K562 (cell line): ENCODE data around the gene SLC26A8. TPM values are rescaled to one million over a fixed set of nuclear protein-coding genes. Genes with fewer than 3 reads are reported as not detected.
A peak's percentile ranks its signal among the peaks of the same experiment; 100 is the strongest.

Source experiments
- ARID2 ChIP-seq: fragments of 450-650 bp; IDR thresholded peaks from 2 replicates; pipeline ENCODE4 v1.6.1; 2017; ENCODE audit warnings: antibody characterized with exemption, mild to moderate bottlenecking
- ATF7 ChIP-seq: fragments of 450-650 bp; IDR thresholded peaks from 2 replicates; pipeline ENCODE4 v1.7.1; 2014; ENCODE audit warnings: mild to moderate bottlenecking, moderate library complexity
- BMI1 ChIP-seq: fragments of 150-350 bp; IDR thresholded peaks from 2 replicates; pipeline ENCODE4 v1.6.1; 2014; ENCODE audit warnings: low read length
- CBX3 ChIP-seq, 2 experiments: IDR thresholded peaks; 1 replicate in 1 of 2; 2 replicates in 1 of 2; pipeline ENCODE4 v1.6.1; 2012; ENCODE audit warnings: inconsistent platforms in 2 of 2, low read length in 2 of 2, borderline replicate concordance in 1 of 2, control low read depth in 1 of 2
- ELF4 ChIP-seq: fragments of 450-650 bp; formaldehyde crosslinking; IDR thresholded peaks from 2 replicates; pipeline ENCODE4 v1.4.0; 2022; ENCODE audit warnings: missing genetic modification characterization
- GABPB1 ChIP-seq: sonication (generic); formaldehyde crosslinking; IDR thresholded peaks from 2 replicates; pipeline ENCODE4 v1.8.0; 2022; ENCODE audit warnings: mild to moderate bottlenecking, missing genetic modification reagents
- HMGXB4 ChIP-seq: sonication (generic); formaldehyde crosslinking; IDR thresholded peaks from 2 replicates; pipeline ENCODE4 v1.8.1; 2023; ENCODE audit warnings: mild to moderate bottlenecking, missing genetic modification reagents
- KDM4B ChIP-seq, 2 experiments: fragments of 450-650 bp in 1 of 2; sonication (generic) in 1 of 2; IDR thresholded peaks; 2 replicates each; pipeline ENCODE4 v1.6.1; 2016 to 2017; ENCODE audit warnings: borderline replicate concordance in 2 of 2, antibody characterized with exemption in 1 of 2, low read depth in 1 of 2, mild to moderate bottlenecking in 1 of 2
- KHSRP ChIP-seq: fragments of 450-650 bp; IDR thresholded peaks from 2 replicates; pipeline ENCODE4 v1.6.1; 2017
- MAZ ChIP-seq, 2 experiments: fragments of 450-650 bp in 1 of 2; sonication (generic) in 1 of 2; formaldehyde crosslinking; IDR thresholded peaks in 1 of 2; conservative IDR thresholded peaks in 1 of 2; 2 replicates each; pipeline versions ENCODE4 v1.4.0 to v1.5.0; 2020; ENCODE audit warnings: mild to moderate bottlenecking in 1 of 2, missing genetic modification reagents in 1 of 2
- MXD1 ChIP-seq: fragments of 250-450 bp; sonication (Bioruptor Pico); IDR thresholded peaks from 2 replicates; pipeline ENCODE4 v1.8.0; 2021; ENCODE audit warnings: borderline replicate concordance, mild to moderate bottlenecking, moderate library complexity; ENCODE audit not compliant: poor library complexity, severe bottlenecking
- RB1 ChIP-seq: fragments of 450-650 bp; IDR thresholded peaks from 2 replicates; pipeline ENCODE4 v1.6.1; 2017; ENCODE audit warnings: low read depth, mild to moderate bottlenecking
- RNF2 ChIP-seq: sonication (generic); IDR thresholded peaks from 2 replicates; pipeline ENCODE4 v1.6.1; 2016
- SRSF1 ChIP-seq: fragments of 200-400 bp; formaldehyde crosslinking; IDR thresholded peaks from 2 replicates; pipeline ENCODE4 v1.6.1; 2017; ENCODE audit warnings: mild to moderate bottlenecking, low read depth, low read length, moderate library complexity
- STAT5B ChIP-seq: fragments of 250-450 bp; sonication (Bioruptor Pico); IDR thresholded peaks from 2 replicates; pipeline ENCODE4 v1.8.0; 2021; ENCODE audit warnings: mild to moderate bottlenecking, inconsistent platforms
- TBL1XR1 ChIP-seq, 2 experiments: IDR thresholded peaks; 2 replicates each; pipeline ENCODE4 v1.6.1; 2012; ENCODE audit warnings: improper control_type of control experiment in 2 of 2, low read length in 2 of 2, mild to moderate bottlenecking in 1 of 2
- ZNF766 ChIP-seq: fragments of 200-800 bp; sonication (Bioruptor generic); conservative IDR thresholded peaks from 2 replicates; pipeline ENCODE4 v1.6.1; 2016; ENCODE audit warnings: missing genetic modification characterization, missing compliant biosample characterization
- polyA plus RNA-seq, 8 experiments: library from polyadenylated mRNA; depleted of rRNA in 4 of 8; stranded (reverse) in 5 of 8; unstranded in 3 of 8; fragments of >200 nt; fragmentation: Nextera tagmentation in 2 of 8; fragmentation: Illumina TruSeq in 1 of 8; extraction: Ambion mirVana in 2 of 8; extraction: Trizol in 1 of 8; gene quantifications; 2 replicates each; pipeline versions ENCODE4 v1.2.1 to v1.2.3, GENCODE V29; 2011 to 2014; ENCODE audit warnings: inconsistent platforms in 1 of 8, missing spikeins in 1 of 8
- total RNA-seq, 7 experiments: library from RNA; depleted of rRNA in 6 of 7; stranded (reverse); fragments of >200 nt in 6 of 7; fragmentation: Illumina TruSeq in 2 of 7; extraction: Trizol in 2 of 7; gene quantifications; 2 replicates each; pipeline versions ENCODE4 v1.2.1 to v1.2.3, GENCODE V29; 2011 to 2021; ENCODE audit warnings: low replicate concordance in 1 of 7
- TF ChIP-seq, protein P1 (sequence below): fragments of 450-650 bp; IDR thresholded peaks from one replicate; pipeline ENCODE4 v1.6.1; 2018; ENCODE audit warnings: mild to moderate bottlenecking, moderate library complexity; ENCODE audit not compliant: partially characterized antibody
- TF ChIP-seq, protein P2 (sequence below): fragments of 450-650 bp; formaldehyde crosslinking; conservative IDR thresholded peaks from 2 replicates; pipeline ENCODE4 v1.4.0; 2022; ENCODE audit warnings: mild to moderate bottlenecking, missing genetic modification characterization

Gene SLC26A8
- total and polyA plus RNA-seq, 9 of the 15 experiments (the other 6 are each of a cell fraction or from before 2014, with no cell fraction given), result not detected

GRCh38 chr6:35919827-35920751, 104.4 kb downstream of the SLC26A8 start (continued):
- 0 out of 4 replicates have a peak, but pooled peaks of 1 of the 2 experiments have one; percentile 16 for TF ChIP-seq KDM4B (IDR thresholded peaks at IDR 0.05; ENCODE audit: borderline replicate concordance in 2 of 2, low read depth in 1 of 2)
- no peak for TF ChIP-seq ZNF766 (CRISPR knock-in tag)
- no peak for TF ChIP-seq ARID2
- TF ChIP-seq RB1, result 0 out of 2 replicates have a peak, but pooled peaks have one; percentile 6
- 0 out of 3 replicates have a peak, but pooled peaks of 1 of the 2 experiments have one; percentile 5 for TF ChIP-seq CBX3 (IDR thresholded peaks at IDR 0.05; ENCODE audit: borderline replicate concordance in 1 of 2, low read length in 2 of 2)
- TF ChIP-seq GABPB1 (CRISPR knock-in tag), result 0 out of 2 replicates have a peak, but pooled peaks have one; percentile 35
- no peak for TF ChIP-seq BMI1
- no peak for TF ChIP-seq SRSF1
- TF ChIP-seq MAZ (CRISPR knock-in tag; conservative IDR thresholded peaks at IDR 0.05 in 1 of 2, IDR thresholded peaks at IDR 0.05 in 1 of 2), result peak; percentile 27 to 35; a peak in 2 of 4 replicates
- TF ChIP-seq, protein P1, sequence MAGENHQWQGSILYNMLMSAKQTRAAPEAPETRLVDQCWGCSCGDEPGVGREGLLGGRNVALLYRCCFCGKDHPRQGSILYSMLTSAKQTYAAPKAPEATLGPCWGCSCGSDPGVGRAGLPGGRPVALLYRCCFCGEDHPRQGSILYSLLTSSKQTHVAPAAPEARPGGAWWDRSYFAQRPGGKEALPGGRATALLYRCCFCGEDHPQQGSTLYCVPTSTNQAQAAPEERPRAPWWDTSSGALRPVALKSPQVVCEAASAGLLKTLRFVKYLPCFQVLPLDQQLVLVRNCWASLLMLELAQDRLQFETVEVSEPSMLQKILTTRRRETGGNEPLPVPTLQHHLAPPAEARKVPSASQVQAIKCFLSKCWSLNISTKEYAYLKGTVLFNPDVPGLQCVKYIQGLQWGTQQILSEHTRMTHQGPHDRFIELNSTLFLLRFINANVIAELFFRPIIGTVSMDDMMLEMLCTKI, result no peak
- TF ChIP-seq, protein P2, sequence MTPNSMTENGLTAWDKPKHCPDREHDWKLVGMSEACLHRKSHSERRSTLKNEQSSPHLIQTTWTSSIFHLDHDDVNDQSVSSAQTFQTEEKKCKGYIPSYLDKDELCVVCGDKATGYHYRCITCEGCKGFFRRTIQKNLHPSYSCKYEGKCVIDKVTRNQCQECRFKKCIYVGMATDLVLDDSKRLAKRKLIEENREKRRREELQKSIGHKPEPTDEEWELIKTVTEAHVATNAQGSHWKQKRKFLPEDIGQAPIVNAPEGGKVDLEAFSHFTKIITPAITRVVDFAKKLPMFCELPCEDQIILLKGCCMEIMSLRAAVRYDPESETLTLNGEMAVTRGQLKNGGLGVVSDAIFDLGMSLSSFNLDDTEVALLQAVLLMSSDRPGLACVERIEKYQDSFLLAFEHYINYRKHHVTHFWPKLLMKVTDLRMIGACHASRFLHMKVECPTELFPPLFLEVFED, result no peak
- 0 out of 2 replicates have a peak, but pooled peaks have one; percentile 60 for TF ChIP-seq HMGXB4 (CRISPR knock-in tag)
- no peak for TF ChIP-seq KHSRP
- TF ChIP-seq RNF2, result no peak
- peak; percentile 58 for TF ChIP-seq MXD1 (CRISPR knock-in tag)
- peak; percentile 28; the same call in 1 of the 2 replicates for TF ChIP-seq ATF7
- 0 out of 4 replicates have a peak, but pooled peaks of 1 of the 2 experiments have one; percentile 23 for TF ChIP-seq TBL1XR1 (IDR thresholded peaks at IDR 0.05; ENCODE audit: low read length in 2 of 2)
- no peak for TF ChIP-seq STAT5B (CRISPR knock-in tag)
- no peak for TF ChIP-seq ELF4 (CRISPR knock-in tag)
